Measurements from ENCODE around the gene ARCN1. TPM values are rescaled to one million over a fixed set of nuclear protein-coding genes. Genes with fewer than 3 reads are reported as not detected.

Gene ARCN1
- total and polyA plus RNA-seq, 9 of the 15 experiments (the other 6 are each of a cell fraction or from before 2014, with no cell fraction given): 30.0 to 224 (median 76.4) TPM

GRCh38 chr11:118531597-118532084, 40.6 kb upstream of the ARCN1 start (continued):
- TF ChIP-seq ARID2 (IDR thresholded peaks at IDR 0.05) (no peak), FOS (IDR thresholded peaks at IDR 0.05; ENCODE audit: extremely low read depth, insufficient read length) (no peak), EWSR1 (IDR thresholded peaks at IDR 0.05; ENCODE audit: borderline replicate concordance, low read depth, partially characterized antibody) (no peak), ADNP (tag; IDR thresholded peaks at IDR 0.05) (no peak), GMEB1 (CRISPR knock-in tag; IDR thresholded peaks at IDR 0.05) (no peak), ZNF77 (CRISPR knock-in tag; IDR thresholded peaks at IDR 0.05) (no peak), ZNF134 (CRISPR knock-in tag; conservative IDR thresholded peaks at IDR 0.05) (no peak), JUN (IDR thresholded peaks at IDR 0.05; ENCODE audit: borderline replicate concordance, low read depth, low read length) (no peak), JUN (CRISPR knock-in tag; IDR thresholded peaks at IDR 0.05; ENCODE audit: borderline replicate concordance) (peak; percentile 27; the same call in 1 of the 2 replicates), MYC (IDR thresholded peaks at IDR 0.05; ENCODE audit: low read depth, low read length) (no peak), MYC (CRISPR knock-in tag; IDR thresholded peaks at IDR 0.05; ENCODE audit: borderline replicate concordance, low read depth) (no peak), KDM2B (CRISPR knock-in tag; IDR thresholded peaks at IDR 0.05) (no peak), SMAD4 (CRISPR knock-in tag; conservative IDR thresholded peaks at IDR 0.05) (no peak), TARDBP (IDR thresholded peaks at IDR 0.05) (no peak), BACH1 (tag; IDR thresholded peaks at IDR 0.05) (no peak), C11orf30 (IDR thresholded peaks at IDR 0.05; ENCODE audit: low read depth) (no peak), GABPB1 (CRISPR knock-in tag; IDR thresholded peaks at IDR 0.05) (no peak), MCM3 (IDR thresholded peaks at IDR 0.05) (no peak), E4F1 (CRISPR knock-in tag; IDR thresholded peaks at IDR 0.05; ENCODE audit: borderline replicate concordance) (no peak), TEAD1 (CRISPR knock-in tag; IDR thresholded peaks at IDR 0.05) (0 out of 4 replicates have a peak, but pooled peaks of 1 of the 2 experiments have one; percentile 31), MAFK (IDR thresholded peaks at IDR 0.05; ENCODE audit: low read length) (no peak), ZNF699 (CRISPR knock-in tag; IDR thresholded peaks at IDR 0.05; ENCODE audit: insufficient replicate concordance) (no peak), RBBP5 (IDR thresholded peaks at IDR 0.05; ENCODE audit: borderline replicate concordance, insufficient read depth, low read length, poor library complexity, severe bottlenecking) (no peak), GATAD2A (IDR thresholded peaks at IDR 0.05) (no peak), HSF4 (CRISPR knock-in tag; IDR thresholded peaks at IDR 0.05; ENCODE audit: borderline replicate concordance) (no peak), YY1 (IDR thresholded peaks at IDR 0.05; ENCODE audit: borderline replicate concordance in 1 of 3, control insufficient read depth in 1 of 3, extremely low read depth in 1 of 3, insufficient read depth in 3 of 3, insufficient read length in 1 of 3, insufficient replicate concordance in 2 of 3, low read depth in 1 of 3, low read length in 2 of 3) (no peak)

All from K562 (cell line).